ENCODE data around the gene DAPK2.

DNA sequence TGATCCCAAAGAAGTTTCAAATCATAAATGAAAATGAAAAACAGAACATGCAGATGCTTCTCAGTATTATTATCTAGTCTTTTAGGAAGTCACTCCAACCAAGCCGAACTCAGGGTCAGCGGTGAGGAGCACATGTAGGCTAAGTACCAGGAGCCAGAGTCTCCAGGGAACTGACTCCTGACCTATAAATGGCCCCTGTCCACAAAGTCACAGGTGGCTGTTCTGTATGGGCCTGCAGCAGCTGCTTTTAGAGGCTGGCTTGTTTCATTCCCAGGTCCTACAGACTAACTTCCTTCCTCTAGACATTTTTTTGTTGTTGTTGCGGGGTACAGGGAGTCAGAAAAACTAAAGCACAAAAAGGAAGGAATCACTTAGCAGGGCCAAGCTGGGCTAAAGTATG lies 54.6 kb downstream of the DAPK2 start:
- TF ChIP-seq GATA2 (IDR thresholded peaks at IDR 0.05; ENCODE audit: low read depth, low read length) (no peak), GATA3 (IDR thresholded peaks at IDR 0.05; ENCODE audit: low read depth, low read length) (no peak)

Measured in SH-SY5Y (cell line).